Caco-2 (cell line): Measurements from ENCODE around the gene PCDHB4. TPM values are rescaled to one million over a fixed set of nuclear protein-coding genes. Genes with fewer than 3 reads are reported as not detected.
"Not testable (repeated sequence)": the region's sequence is repeated elsewhere in the genome, so short reads cannot be mapped to it uniquely, and the experiment has no call there.

Experiments used
- BruUV-seq: library from RNA; stranded (reverse); fragments of 400-500 nt; replicated peaks from 2 replicates; lab custom pipeline; 2021; lab: Mats Ljungman, UMichigan
- CTCF ChIA-PET: fragments of 300-600 bp; sonication (Branson Sonifier 250); formaldehyde crosslinking; loops from one replicate; lab custom pipeline; 2022; ENCODE audit warnings: antibody characterized with exemption; lab: Charles Lee
- POLR2A ChIA-PET: fragments of 300-600 bp; sonication (Branson Sonifier 250); formaldehyde crosslinking; loops from one replicate; lab custom pipeline; 2022; ENCODE audit warnings: antibody characterized with exemption; lab: Charles Lee
- DNase-seq, 2 experiments: peaks; one replicate each; pipeline versions ENCODE4 v3.0.0 to v3.0.0-alpha.2; 2020 to 2022
- H3K27me3 ChIP-seq: replicated peaks from 2 replicates; pipeline ENCODE4 v1.6.0; 2011; ENCODE audit warnings: low read length; ENCODE audit not compliant: control insufficient read depth, insufficient read depth
- H3K36me3 ChIP-seq: 2 replicates; pipeline ENCODE4 v1.5.1; 2011; ENCODE audit warnings: low read length; ENCODE audit not compliant: control insufficient read depth, insufficient read depth
- H3K4me1 ChIP-seq: fragments of 250-450 bp; sonication (Bioruptor Pico); 2 replicates; pipeline ENCODE4 v1.5.1; 2020; ENCODE audit warnings: mild to moderate bottlenecking
- H3K4me3 ChIP-seq: 2 replicates; pipeline ENCODE4 v1.5.1; 2011; ENCODE audit warnings: low read depth, mild to moderate bottlenecking, control low read depth, low read length
- H3K9me3 ChIP-seq: fragments of 250-450 bp; sonication (Bioruptor Pico); 2 replicates; pipeline ENCODE4 v1.5.1; 2020; ENCODE audit warnings: mild to moderate bottlenecking, moderate library complexity
- H3K27ac Mint-ChIP-seq: one replicate; pipeline ENCODE4 v1.8.0; 2022; ENCODE audit warnings: mixed read lengths; ENCODE audit not compliant: unreplicated experiment
- H3K27me3 Mint-ChIP-seq: one replicate; pipeline ENCODE4 v1.8.0; 2022; ENCODE audit warnings: mixed read lengths; ENCODE audit not compliant: insufficient read depth, unreplicated experiment
- H3K36me3 Mint-ChIP-seq: one replicate; pipeline ENCODE4 v1.8.0; 2022; ENCODE audit warnings: mild to moderate bottlenecking, mixed read lengths; ENCODE audit not compliant: insufficient read depth, unreplicated experiment
- H3K4me1 Mint-ChIP-seq: one replicate; pipeline ENCODE4 v1.8.0; 2022; ENCODE audit warnings: low read depth, mixed read lengths; ENCODE audit not compliant: unreplicated experiment
- H3K4me3 Mint-ChIP-seq: one replicate; pipeline ENCODE4 v1.8.0; 2022; ENCODE audit warnings: mild to moderate bottlenecking, moderate library complexity, mixed read lengths; ENCODE audit not compliant: unreplicated experiment
- H3K9me3 Mint-ChIP-seq: one replicate; pipeline ENCODE4 v1.8.0; 2022; ENCODE audit warnings: mixed read lengths; ENCODE audit not compliant: unreplicated experiment
- CTCF ChIP-seq, 2 experiments: fragments of 200-600 bp in 1 of 2; IDR thresholded peaks; 1 replicate in 1 of 2; 2 replicates in 1 of 2; pipeline versions ENCODE4 v1.5.1 to v1.8.0; 2011 to 2022; ENCODE audit warnings: antibody characterized with exemption in 1 of 2, control low read depth in 1 of 2, inconsistent platforms in 1 of 2, low read depth in 1 of 2, low read length in 1 of 2, mild to moderate bottlenecking in 1 of 2, moderate library complexity in 1 of 2; ENCODE audit not compliant: insufficient read depth in 1 of 2, severe bottlenecking in 1 of 2, unreplicated experiment in 1 of 2
- intact Hi-C: fragments of 100-400 bp; cut with micrococcal nuclease; formaldehyde crosslinking; loops from one replicate; pipeline ENCODE4 v1.10.0; 2022; ENCODE audit not compliant: unreplicated experiment
- total RNA-seq: library from RNA; stranded (reverse); gene quantifications from 2 replicates; pipeline ENCODE4 v1.2.3, GENCODE V29; 2022

PCDHB4 gene
- total RNA-seq, 1 experiment from 2014 or later: not detected

- Mint-ChIP-seq H3K4me1 (no peaks in the 10 kb centered on the region), H3K4me3 (no peak within 1 kb of the TSS), H3K9me3 (peaks cover 44% of the 10 kb centered on the region), H3K36me3 (no peaks in the 10 kb centered on the region), H3K27me3 (no peaks in the 10 kb centered on the region), H3K27ac (no peak within 1 kb of the TSS)
- CTCF ChIA-PET: no interaction called here
- DNase-seq: no peak
- intact Hi-C loops: no loop called here
- Histone ChIP-seq H3K4me1 (no peaks in the 10 kb centered on the region), H3K36me3 (no peaks in the 10 kb centered on the region), H3K9me3 (no peaks in the 10 kb centered on the region), H3K27me3 (no peaks in the 10 kb centered on the region), H3K4me3 (no peak within 1 kb of the TSS)
- POLR2A ChIA-PET: no interaction called here
- no TSS peak for BruUV-seq
- no peak for TF ChIP-seq CTCF (IDR thresholded peaks at IDR 0.05; ENCODE audit: insufficient read depth in 1 of 2, low read depth in 1 of 2, low read length in 1 of 2, severe bottlenecking in 1 of 2, unreplicated experiment in 1 of 2)
Measured at GRCh38 chr5:141149812-141150211, 28.2 kb downstream of the PCDHB4 start, which contains the start of gene PCDHB6. PCDHB6 (plus strand) TSS chr5:141150057; CDS start chr5:141150258, 201 bp downstream.

- H3K36me3 Mint-ChIP-seq: no peaks in the 10 kb centered on the region
- Histone ChIP-seq H3K4me1 (no peaks in the 10 kb centered on the region), H3K36me3 (no peaks in the 10 kb centered on the region), H3K27me3 (no peaks in the 10 kb centered on the region), H3K9me3 (no peaks in the 10 kb centered on the region), H3K4me3 (no peak overlapping the region)
- peaks cover 44% of the 10 kb centered on the region for H3K9me3 Mint-ChIP-seq
- no peaks in the 10 kb centered on the region for H3K4me1 Mint-ChIP-seq
- ChIA-PET CTCF (no interaction called here), POLR2A (no interaction called here)
- intact Hi-C loops: no loop called here
- H3K27me3 Mint-ChIP-seq: no peaks in the 10 kb centered on the region
- no peak overlapping the region for H3K27ac Mint-ChIP-seq
- H3K4me3 Mint-ChIP-seq: no peak overlapping the region
- TF ChIP-seq CTCF (IDR thresholded peaks at IDR 0.05; ENCODE audit: insufficient read depth in 1 of 2, low read depth in 1 of 2, low read length in 1 of 2, severe bottlenecking in 1 of 2, unreplicated experiment in 1 of 2): no peak
- BruUV-seq: no TSS peak
- DNase-seq: no peak
Measured at GRCh38 chr5:141150224-141150992, 28.8 kb downstream of the PCDHB4 start.

GRCh38 chr5:141150993-141151325 lies 29.3 kb downstream of the PCDHB4 start:
- BruUV-seq: no TSS peak
- H3K4me3 Mint-ChIP-seq: no peak overlapping the region
- Histone ChIP-seq H3K4me1 (no peaks in the 10 kb centered on the region), H3K36me3 (no peaks in the 10 kb centered on the region), H3K9me3 (0 out of 2 replicates have a peak, but pooled peaks cover 4% of the 10 kb centered on the region), H3K4me3 (no peak overlapping the region), H3K27me3 (no peaks in the 10 kb centered on the region)
- intact Hi-C loops: no loop called here
- no peak for TF ChIP-seq CTCF (IDR thresholded peaks at IDR 0.05; ENCODE audit: insufficient read depth in 1 of 2, low read depth in 1 of 2, low read length in 1 of 2, severe bottlenecking in 1 of 2, unreplicated experiment in 1 of 2)
- no peak for DNase-seq
- POLR2A ChIA-PET: no interaction called here
- H3K9me3 Mint-ChIP-seq: peaks cover 44% of the 10 kb centered on the region
- no peak overlapping the region for H3K27ac Mint-ChIP-seq
- H3K27me3 Mint-ChIP-seq: no peaks in the 10 kb centered on the region
- CTCF ChIA-PET: no interaction called here
- no peaks in the 10 kb centered on the region for H3K36me3 Mint-ChIP-seq
- H3K4me1 Mint-ChIP-seq: no peaks in the 10 kb centered on the region

GRCh38 chr5:141151632-141152031 lies 30.0 kb downstream of the PCDHB4 start:
- H3K9me3 ChIP-seq, H3K27ac Mint-ChIP-seq, H3K4me1 Mint-ChIP-seq, H3K4me3 Mint-ChIP-seq, POLR2A ChIA-PET, H3K4me1 ChIP-seq, BruUV-seq, intact Hi-C loops, H3K36me3 Mint-ChIP-seq, H3K27me3 Mint-ChIP-seq, CTCF ChIA-PET, H3K27me3 ChIP-seq, DNase-seq, H3K36me3 ChIP-seq, H3K4me3 ChIP-seq: not testable (repeated sequence)
- peaks cover 44% of the 10 kb centered on the region for H3K9me3 Mint-ChIP-seq

- H3K36me3 Mint-ChIP-seq, DNase-seq, H3K27me3 Mint-ChIP-seq, H3K27me3 ChIP-seq, H3K4me1 ChIP-seq, H3K4me3 ChIP-seq, H3K36me3 ChIP-seq, POLR2A ChIA-PET, H3K4me3 Mint-ChIP-seq, H3K4me1 Mint-ChIP-seq, H3K27ac Mint-ChIP-seq, BruUV-seq, CTCF ChIA-PET, intact Hi-C loops, H3K9me3 ChIP-seq: not testable (repeated sequence)
- peaks cover 44% of the 10 kb centered on the region for H3K9me3 Mint-ChIP-seq
Measured at GRCh38 chr5:141152096-141152495, 30.5 kb downstream of the PCDHB4 start.
